ENCODE results near the gene TMEM74B.

Gene TMEM74B

DNA sequence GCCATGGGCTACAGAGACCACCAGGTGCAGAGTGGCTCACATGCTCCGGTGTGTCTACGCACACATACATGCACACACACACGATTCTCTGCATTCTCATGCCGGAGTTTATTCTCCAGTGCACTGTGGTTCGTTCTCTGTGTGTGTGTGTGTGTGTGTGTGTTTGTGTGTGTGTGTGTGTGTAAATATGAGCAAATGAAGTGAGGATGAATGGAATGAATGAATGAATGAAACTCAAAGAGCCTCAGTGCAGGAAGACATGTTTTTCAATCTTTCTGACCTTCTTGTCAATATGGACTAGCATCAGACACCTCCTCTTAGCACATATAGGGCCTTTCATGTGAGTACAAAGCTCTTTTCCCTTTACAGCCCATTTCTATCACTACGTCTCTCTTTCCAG, 1.6 kb downstream of the TMEM74B start:
- no peak for TF ChIP-seq BHLHE40 (IDR thresholded peaks at IDR 0.05; ENCODE audit: borderline replicate concordance)
- no peak for TF ChIP-seq NFRKB (IDR thresholded peaks at IDR 0.05)
- no peak for TF ChIP-seq LEF1 (IDR thresholded peaks at IDR 0.05; ENCODE audit: borderline replicate concordance)
- TF ChIP-seq PKNOX1 (IDR thresholded peaks at IDR 0.05): no peak
- no peak for TF ChIP-seq FOXK2 (IDR thresholded peaks at IDR 0.05)
- TF ChIP-seq CTBP1 (IDR thresholded peaks at IDR 0.05; ENCODE audit: borderline replicate concordance): no peak
- no peak for TF ChIP-seq SUZ12 (IDR thresholded peaks at IDR 0.05)
- no peak for TF ChIP-seq ZNF384 (IDR thresholded peaks at IDR 0.05)
- POLR2A ChIA-PET: no interaction called here
- CTCF ChIA-PET: interaction anchor here (0.7 kb wide), 1 partner anchor 781 kb away, joined by 3 read pairs; no protein-coding TSS in a partner anchor
- DNase-seq (ENCODE audit: extremely low spot score): no peak

DNA sequence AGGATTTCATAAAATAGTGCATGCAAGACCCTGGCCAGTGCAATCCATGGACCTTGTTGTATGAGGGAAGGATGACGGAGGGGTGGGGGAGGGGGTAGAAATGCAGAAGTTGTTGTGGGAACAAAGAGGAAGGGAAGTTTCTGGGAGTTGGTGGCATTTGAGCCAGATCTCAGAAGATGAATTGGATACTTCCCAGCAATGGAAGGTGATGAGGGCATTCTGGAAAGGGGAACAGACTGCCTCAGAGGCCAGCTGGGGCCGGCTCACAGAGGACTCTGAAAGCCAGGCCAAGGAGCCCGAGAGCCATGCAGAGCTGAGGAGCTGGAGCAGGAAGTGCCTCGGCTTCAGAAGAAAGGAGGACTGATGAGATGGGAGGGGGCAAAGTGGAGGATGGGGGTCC, 2.7 kb downstream of the TMEM74B start:
- no peak for TF ChIP-seq HDGF (IDR thresholded peaks at IDR 0.05; ENCODE audit: borderline replicate concordance)
- TF ChIP-seq LEF1 (IDR thresholded peaks at IDR 0.05; ENCODE audit: borderline replicate concordance): no peak
- no peak for TF ChIP-seq ARNT (IDR thresholded peaks at IDR 0.05)
- TF ChIP-seq ELF4 (IDR thresholded peaks at IDR 0.05): no peak
- TF ChIP-seq CTBP1 (IDR thresholded peaks at IDR 0.05; ENCODE audit: borderline replicate concordance): no peak
- TF ChIP-seq ZNF384 (IDR thresholded peaks at IDR 0.05): no peak
- no peak for TF ChIP-seq NFRKB (IDR thresholded peaks at IDR 0.05)
- no peak for TF ChIP-seq PKNOX1 (IDR thresholded peaks at IDR 0.05)
- TF ChIP-seq SUZ12 (IDR thresholded peaks at IDR 0.05): no peak
- TF ChIP-seq FOXM1 (IDR thresholded peaks at IDR 0.05; ENCODE audit: borderline replicate concordance): no peak
- no peak for TF ChIP-seq BHLHE40 (IDR thresholded peaks at IDR 0.05; ENCODE audit: borderline replicate concordance)
- no peak for TF ChIP-seq FOXA1 (IDR thresholded peaks at IDR 0.05)
- TF ChIP-seq L3MBTL2 (conservative IDR thresholded peaks at IDR 0.05): no peak
- POLR2A ChIA-PET: no interaction called here
- CTCF ChIA-PET: no interaction called here
- no peak for DNase-seq (ENCODE audit: extremely low spot score)

GRCh38 chr20:1180949-1181348, 3.8 kb downstream of the TMEM74B start:
- no peak for TF ChIP-seq SP1 (IDR thresholded peaks at IDR 0.05)
- TF ChIP-seq SUZ12 (IDR thresholded peaks at IDR 0.05): no peak
- TF ChIP-seq TARDBP (IDR thresholded peaks at IDR 0.05): no peak
- no peak for TF ChIP-seq FOXA1 (IDR thresholded peaks at IDR 0.05)
- no peak for TF ChIP-seq ARNT (IDR thresholded peaks at IDR 0.05)
- TF ChIP-seq CTBP1 (IDR thresholded peaks at IDR 0.05; ENCODE audit: borderline replicate concordance): no peak
- TF ChIP-seq HDGF (IDR thresholded peaks at IDR 0.05; ENCODE audit: borderline replicate concordance): no peak
- no peak for TF ChIP-seq ELF4 (IDR thresholded peaks at IDR 0.05)
- no peak for TF ChIP-seq FOXM1 (IDR thresholded peaks at IDR 0.05; ENCODE audit: borderline replicate concordance)
- TF ChIP-seq FOXK2 (IDR thresholded peaks at IDR 0.05): no peak
- TF ChIP-seq ZNF384 (IDR thresholded peaks at IDR 0.05): no peak
- TF ChIP-seq PKNOX1 (IDR thresholded peaks at IDR 0.05): no peak
- TF ChIP-seq L3MBTL2 (conservative IDR thresholded peaks at IDR 0.05): no peak
- TF ChIP-seq NFRKB (IDR thresholded peaks at IDR 0.05): no peak
- TF ChIP-seq BHLHE40 (IDR thresholded peaks at IDR 0.05; ENCODE audit: borderline replicate concordance): no peak
- ChIA-PET CTCF (no interaction called here), POLR2A (no interaction called here)
- DNase-seq (ENCODE audit: extremely low spot score): no peak

DNA sequence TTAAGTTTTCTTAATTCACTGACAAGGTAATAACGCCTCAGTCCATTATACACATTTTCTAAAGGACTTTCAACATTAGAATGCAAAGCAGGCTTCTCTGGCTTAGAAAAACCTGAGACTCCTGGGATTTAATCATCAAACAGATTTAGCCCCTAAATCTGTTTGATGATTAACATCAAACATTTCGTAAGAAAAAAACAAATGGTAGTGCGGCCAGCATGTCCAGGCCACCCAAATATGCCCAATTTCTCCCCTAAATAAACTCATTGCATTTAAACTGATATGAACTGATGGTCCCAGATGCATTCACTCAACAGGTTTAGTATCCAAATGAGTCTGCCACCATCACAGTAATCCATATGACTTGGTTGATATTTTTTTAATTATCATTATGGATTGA, 6.2 kb downstream of the TMEM74B start:
- ChIA-PET CTCF (no interaction called here), POLR2A (no interaction called here)
- no peak for DNase-seq (ENCODE audit: extremely low spot score)
- TF ChIP-seq HDGF (IDR thresholded peaks at IDR 0.05; ENCODE audit: borderline replicate concordance) (no peak), L3MBTL2 (conservative IDR thresholded peaks at IDR 0.05) (no peak), SUZ12 (IDR thresholded peaks at IDR 0.05) (no peak), FOXK2 (IDR thresholded peaks at IDR 0.05) (no peak), BHLHE40 (IDR thresholded peaks at IDR 0.05; ENCODE audit: borderline replicate concordance) (no peak), LEF1 (IDR thresholded peaks at IDR 0.05; ENCODE audit: borderline replicate concordance) (no peak), FOXA1 (IDR thresholded peaks at IDR 0.05) (no peak), CTBP1 (IDR thresholded peaks at IDR 0.05; ENCODE audit: borderline replicate concordance) (no peak), NFRKB (IDR thresholded peaks at IDR 0.05) (no peak), FOXM1 (IDR thresholded peaks at IDR 0.05; ENCODE audit: borderline replicate concordance) (no peak), ELF4 (IDR thresholded peaks at IDR 0.05) (no peak), SP1 (IDR thresholded peaks at IDR 0.05) (no peak), ZNF384 (IDR thresholded peaks at IDR 0.05) (no peak), ARNT (IDR thresholded peaks at IDR 0.05) (no peak), PKNOX1 (IDR thresholded peaks at IDR 0.05) (no peak), TARDBP (IDR thresholded peaks at IDR 0.05) (no peak)

- POLR2A ChIA-PET: no interaction called here
- DNase-seq (ENCODE audit: extremely low spot score): no peak
- CTCF ChIA-PET: no interaction called here
- TF ChIP-seq FOXA1 (IDR thresholded peaks at IDR 0.05) (no peak), SUZ12 (IDR thresholded peaks at IDR 0.05) (no peak)
Observed at GRCh38 chr20:1178103-1178502, 6.7 kb downstream of the TMEM74B start.

DNA sequence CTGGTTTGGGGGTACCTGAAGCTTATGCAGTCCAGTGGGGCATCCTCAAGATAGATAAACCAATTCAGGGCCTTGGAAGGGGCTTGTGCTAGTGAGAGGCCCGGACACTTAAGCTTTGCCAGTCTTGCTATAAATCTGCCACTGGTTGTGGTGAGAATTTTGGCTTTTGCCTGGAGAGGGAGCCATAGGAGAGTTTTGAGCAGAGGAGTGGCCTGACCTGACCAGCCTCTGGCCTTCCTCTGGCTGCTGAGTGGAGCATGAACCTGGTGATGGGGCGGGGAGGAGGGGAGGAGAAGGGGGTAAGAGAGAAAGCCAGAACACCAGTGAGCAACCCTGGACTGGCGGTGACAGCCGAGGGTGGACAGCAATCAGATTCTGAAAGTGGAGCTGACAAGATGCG, 7.1 kb downstream of the TMEM74B start:
- ChIA-PET CTCF (no interaction called here), POLR2A (no interaction called here)
- peak; percentile 34 for DNase-seq (ENCODE audit: extremely low spot score)
- TF ChIP-seq CTBP1 (IDR thresholded peaks at IDR 0.05; ENCODE audit: borderline replicate concordance) (no peak), FOXK2 (IDR thresholded peaks at IDR 0.05) (no peak), BHLHE40 (IDR thresholded peaks at IDR 0.05; ENCODE audit: borderline replicate concordance) (no peak), L3MBTL2 (conservative IDR thresholded peaks at IDR 0.05) (no peak), TARDBP (IDR thresholded peaks at IDR 0.05) (no peak), PKNOX1 (IDR thresholded peaks at IDR 0.05) (peak; percentile 51), LEF1 (IDR thresholded peaks at IDR 0.05; ENCODE audit: borderline replicate concordance) (no peak), FOXM1 (IDR thresholded peaks at IDR 0.05; ENCODE audit: borderline replicate concordance) (no peak)
